Measurements from ENCODE around the gene TMEM74B. TPM values are rescaled to one million over a fixed set of nuclear protein-coding genes. Genes with fewer than 3 reads are reported as not detected.

The TMEM74B gene
- total and polyA plus RNA-seq, 2 donors (not counting 1 experiment from before 2014, with no cell fraction given) = 0.42 to 1.4 TPM

DNA sequence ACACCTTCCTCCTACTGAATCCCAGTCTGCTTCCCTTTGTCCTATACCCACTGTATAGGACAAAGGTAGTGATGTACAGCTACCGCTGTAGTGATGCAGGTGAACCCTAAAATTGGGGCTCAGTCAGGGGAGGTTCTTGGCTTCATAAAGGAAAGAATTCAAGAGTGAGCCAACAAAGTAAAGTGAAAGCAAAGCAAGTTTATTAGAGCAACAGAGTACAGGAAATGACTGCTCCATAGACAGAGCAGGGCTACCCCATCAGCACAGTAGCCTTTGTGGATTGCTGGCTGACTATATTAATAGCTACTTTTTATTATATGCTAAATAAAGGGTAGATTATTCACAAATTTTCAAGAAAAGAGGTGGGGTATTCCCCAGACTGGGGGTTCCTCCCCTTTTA lies 15.2 kb upstream of the TMEM74B start:
- no peak for DNase-seq
- Histone ChIP-seq H3K4me1 (ENCODE audit: control insufficient read depth in 2 of 2, insufficient read depth in 2 of 2, low read length in 2 of 2) (no peaks in the 10 kb centered on the region), H3K36me3 (replicated peaks in 1 of 2; ENCODE audit: control extremely low read depth in 1 of 2, control insufficient read depth in 1 of 2, extremely low read depth in 1 of 2, insufficient read depth in 2 of 2, low read length in 1 of 2) (no peaks in the 10 kb centered on the region), H3K4me3 (ENCODE audit: control extremely low read depth in 1 of 5, extremely low read depth in 1 of 5, insufficient read depth in 1 of 5, low read depth in 2 of 5, low read length in 4 of 5) (no peak overlapping the region), H2AFZ (ENCODE audit: insufficient read depth, low read depth, low read length, poor library complexity, severe bottlenecking) (no peak overlapping the region), H4K20me1 (ENCODE audit: control insufficient read depth, insufficient read depth, low read length, poor library complexity, severe bottlenecking) (no peaks in the 10 kb centered on the region), H3K4me2 (replicated peaks; ENCODE audit: low read depth, low read length, poor library complexity, severe bottlenecking) (no peak overlapping the region), H3K27ac (ENCODE audit: low read length in 2 of 2) (no peak overlapping the region), H3K9me3 (ENCODE audit: control extremely low read depth in 1 of 3, control insufficient read depth in 2 of 3, insufficient read depth in 1 of 3, low read length in 2 of 3) (no peaks in the 10 kb centered on the region), H3K27me3 (replicated peaks in 1 of 4; ENCODE audit: control extremely low read depth in 1 of 4, control insufficient read depth in 3 of 4, insufficient read depth in 4 of 4, low read length in 3 of 4) (peaks cover 0 to 12% (median 0%) of the 10 kb centered on the region in 4 experiments), H3K79me2 (ENCODE audit: control insufficient read depth, insufficient read depth, low read length) (no peaks in the 10 kb centered on the region), H3K9ac (ENCODE audit: low read length) (no peak overlapping the region)
- Mint-ChIP-seq H3K27me3 (peaks cover 30% of the 10 kb centered on the region), H3K4me3 (no peak overlapping the region), H3K4me1 (no peaks in the 10 kb centered on the region), H3K27ac (no peak overlapping the region), H3K9me3 (ENCODE audit: insufficient read depth) (peaks cover 4% of the 10 kb centered on the region)
- CTCF ChIA-PET = no interaction called here
- intact Hi-C loops (cut with micrococcal nuclease) = no loop called here
- WGBS (ENCODE audit: insufficient coverage) = 80% methylated on average over 1 of the region's 1 CpG
- TF ChIP-seq EZH2 (IDR thresholded peaks at IDR 0.05; ENCODE audit: borderline replicate concordance, insufficient read depth, low read depth, low read length, poor library complexity, severe bottlenecking) (no peak), CTCF (IDR thresholded peaks at IDR 0.05) (no peak)
- POLR2A ChIA-PET = no interaction called here
- no peak for ATAC-seq (ENCODE audit: low read depth)

- H3K4me1 ChIP-seq (ENCODE audit: control insufficient read depth in 2 of 2, insufficient read depth in 2 of 2, low read length in 2 of 2) = no peaks in the 10 kb centered on the region
- no peaks in the 10 kb centered on the region for H3K79me2 ChIP-seq (ENCODE audit: control insufficient read depth, insufficient read depth, low read length)
- no peaks in the 10 kb centered on the region for H3K36me3 ChIP-seq (replicated peaks in 1 of 2; ENCODE audit: control extremely low read depth in 1 of 2, control insufficient read depth in 1 of 2, extremely low read depth in 1 of 2, insufficient read depth in 2 of 2, low read length in 1 of 2)
- H3K27me3 Mint-ChIP-seq = peaks cover 30% of the 10 kb centered on the region
- H3K27ac ChIP-seq (ENCODE audit: low read length in 2 of 2) = no peak overlapping the region
- no peaks in the 10 kb centered on the region for H4K20me1 ChIP-seq (ENCODE audit: control insufficient read depth, insufficient read depth, low read length, poor library complexity, severe bottlenecking)
- H3K4me2 ChIP-seq (replicated peaks; ENCODE audit: low read depth, low read length, poor library complexity, severe bottlenecking) = no peak overlapping the region
- TF ChIP-seq EZH2 (IDR thresholded peaks at IDR 0.05; ENCODE audit: borderline replicate concordance, insufficient read depth, low read depth, low read length, poor library complexity, severe bottlenecking) (no peak), CTCF (IDR thresholded peaks at IDR 0.05) (no peak)
- ChIA-PET CTCF (no interaction called here), POLR2A (no interaction called here)
- intact Hi-C loops (cut with micrococcal nuclease) = no loop called here
- H2AFZ ChIP-seq (ENCODE audit: insufficient read depth, low read depth, low read length, poor library complexity, severe bottlenecking) = no peak overlapping the region
- no peak overlapping the region for H3K9ac ChIP-seq (ENCODE audit: low read length)
- no peak overlapping the region for H3K27ac Mint-ChIP-seq
- H3K4me3 Mint-ChIP-seq = no peak overlapping the region
- ATAC-seq (ENCODE audit: low read depth) (no peak), DNase-seq (no peak)
- H3K27me3 ChIP-seq (replicated peaks in 1 of 4; ENCODE audit: control extremely low read depth in 1 of 4, control insufficient read depth in 3 of 4, insufficient read depth in 4 of 4, low read length in 3 of 4) = peaks cover 0 to 12% (median 0%) of the 10 kb centered on the region in 4 experiments
- no peak overlapping the region for H3K4me3 ChIP-seq (ENCODE audit: control extremely low read depth in 1 of 5, extremely low read depth in 1 of 5, insufficient read depth in 1 of 5, low read depth in 2 of 5, low read length in 4 of 5)
- H3K9me3 ChIP-seq (ENCODE audit: control extremely low read depth in 1 of 3, control insufficient read depth in 2 of 3, insufficient read depth in 1 of 3, low read length in 2 of 3) = no peaks in the 10 kb centered on the region
- no peaks in the 10 kb centered on the region for H3K4me1 Mint-ChIP-seq
- peaks cover 4% of the 10 kb centered on the region for H3K9me3 Mint-ChIP-seq (ENCODE audit: insufficient read depth)
- WGBS (ENCODE audit: insufficient coverage) = 91% methylated on average over 6 of the region's 7 CpGs
Measured at GRCh38 chr20:1199212-1199873, 14.6 kb upstream of the TMEM74B start.
